NCI-H1048 (cell line): ENCODE measurements around the gene DHCR24.
"Not testable (repeated sequence)": the region's sequence is repeated elsewhere in the genome, so short reads cannot be mapped to it uniquely, and the experiment has no call there.

Experiments used
- DNase-seq: peaks from one replicate; lab custom pipeline; 2025; lab: John Stamatoyannopoulos, UW

Gene DHCR24

GRCh38 chr1:54888080-54888733 is 1.2 kb upstream of the DHCR24 start:
- DNase-seq: no peak

DNA sequence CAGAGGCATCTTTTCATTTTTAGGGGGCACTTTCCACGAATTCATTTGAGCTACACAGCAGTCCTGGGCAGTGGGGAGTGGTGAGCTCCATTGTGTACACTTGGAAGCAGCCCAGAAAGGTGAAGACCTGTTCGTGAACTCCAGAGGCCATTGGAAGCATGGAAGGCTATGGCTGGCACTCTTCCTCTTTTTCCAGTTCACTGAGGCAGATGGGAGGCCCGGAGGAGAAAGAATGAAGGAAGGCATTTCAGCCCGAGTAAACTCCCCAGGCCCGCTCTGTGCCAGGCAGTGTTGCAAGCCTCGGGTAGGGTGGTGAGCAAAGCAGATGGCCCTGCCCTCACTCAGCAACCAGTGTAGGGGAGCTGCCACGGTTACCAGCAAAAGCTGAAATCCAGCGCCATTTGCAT is 673 bp upstream of the DHCR24 start:
- no peak for DNase-seq

DNA sequence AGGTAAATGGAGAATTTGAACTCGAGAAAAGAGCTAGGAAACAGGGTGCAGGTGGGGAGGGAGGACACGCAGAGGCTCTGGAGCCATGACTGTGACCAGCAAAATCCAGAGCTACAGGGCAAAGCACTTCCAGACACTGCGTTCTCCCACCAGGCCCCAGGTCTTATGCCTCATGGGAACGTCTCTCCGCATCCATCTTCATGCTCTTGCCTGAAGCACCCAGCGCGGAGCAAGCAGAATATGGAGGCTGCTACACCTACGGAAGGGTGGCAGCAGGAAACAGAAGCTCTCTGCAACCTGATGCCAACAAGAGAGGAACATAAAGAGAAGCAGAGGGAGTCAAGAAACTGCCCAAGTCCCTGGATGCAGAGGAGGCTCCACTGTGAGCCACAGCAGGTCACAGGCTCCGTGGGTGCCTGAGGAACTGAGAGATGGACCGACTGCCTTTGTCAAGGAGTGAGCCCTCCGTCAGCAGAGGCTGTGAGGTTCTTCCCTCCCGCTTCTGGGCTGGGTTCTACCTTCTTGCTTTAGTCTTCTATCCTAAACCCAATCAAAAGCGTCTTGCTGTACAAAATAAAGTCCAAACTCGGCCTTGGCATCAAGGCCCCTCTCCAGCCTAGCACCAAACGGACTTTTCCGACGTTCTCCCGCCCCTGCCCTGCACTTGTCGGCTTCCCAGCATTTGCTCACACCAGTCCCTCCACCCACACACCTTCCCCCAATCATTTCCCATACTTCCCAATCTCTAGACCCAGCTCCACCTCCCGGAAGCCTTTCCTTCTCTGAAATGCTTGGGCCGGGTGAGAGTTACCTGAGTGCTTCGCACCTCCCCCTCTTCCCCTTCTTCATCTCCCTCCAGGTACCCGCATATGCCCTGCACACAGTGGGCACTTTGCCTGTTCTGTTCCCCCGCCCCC is 930 bp downstream of the DHCR24 start:
- DNase-seq: peak; percentile 30

GRCh38 chr1:54885237-54885679 is 1.7 kb downstream of the DHCR24 start:
- DNase-seq: no peak

DNA sequence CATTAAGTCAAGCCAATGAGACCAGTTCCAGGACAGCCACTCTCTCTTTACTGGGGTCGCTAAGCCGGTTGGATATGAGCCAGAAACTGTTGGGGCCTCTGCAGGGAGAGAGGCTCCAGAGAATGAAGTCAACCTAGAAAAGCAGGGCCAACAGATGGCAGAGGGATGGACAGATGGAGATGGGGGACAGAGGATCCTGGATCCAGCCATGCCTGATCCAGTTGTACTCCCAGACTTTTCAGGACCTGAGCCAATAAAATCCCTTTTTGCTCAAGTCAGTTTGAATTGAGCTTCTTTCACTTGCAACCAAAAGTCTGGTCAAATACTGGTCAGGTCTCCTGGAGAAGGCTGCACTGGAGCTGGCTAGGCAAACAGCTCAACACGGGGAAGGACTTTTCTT is 2.2 kb downstream of the DHCR24 start:
- no peak for DNase-seq

- DNase-seq: no peak
These were observed 2.8 kb downstream of the DHCR24 start for GRCh38 chr1:54884135-54884586.

DNA sequence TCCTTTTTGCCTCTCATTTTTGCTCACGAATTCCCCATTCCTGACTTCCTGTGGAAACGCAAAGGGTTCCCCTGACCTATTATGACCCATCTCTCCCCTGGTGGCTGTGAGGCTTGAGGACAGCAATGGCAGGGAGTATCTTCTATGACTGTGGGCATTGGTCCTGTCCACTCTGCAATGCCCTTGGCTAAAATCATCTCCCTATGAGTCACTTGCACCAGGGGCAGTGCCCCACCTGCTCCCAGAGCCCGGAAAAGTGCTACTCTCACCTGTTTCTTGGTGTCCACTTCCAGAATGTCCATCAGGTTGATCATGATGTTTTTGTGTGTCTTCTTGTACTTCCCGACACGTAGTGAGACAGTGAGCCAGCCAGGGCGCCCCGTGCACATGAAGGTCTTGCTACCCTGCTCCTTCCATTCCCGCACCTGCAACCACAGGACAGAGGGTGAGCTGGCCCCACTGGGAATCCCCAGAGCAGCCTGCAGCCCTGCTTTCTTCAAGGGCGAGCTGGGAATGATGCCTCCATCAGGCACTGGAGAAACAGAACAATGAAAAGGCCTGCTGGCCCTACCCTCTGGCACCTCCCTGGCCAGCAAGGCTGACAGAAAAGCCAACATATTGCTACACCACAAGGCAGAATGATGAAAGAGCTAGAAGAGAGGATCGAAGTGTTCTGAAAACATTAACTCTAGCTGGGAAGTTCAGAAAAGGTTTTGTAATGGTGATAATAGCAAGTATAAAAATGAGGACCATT is 3.5 kb downstream of the DHCR24 start:
- DNase-seq: no peak

- DNase-seq: no peak
These were observed 4.5 kb downstream of the DHCR24 start for GRCh38 chr1:54882519-54882918.

GRCh38 chr1:54881604-54882003 is 5.4 kb downstream of the DHCR24 start:
- DNase-seq: not testable (repeated sequence)

GRCh38 chr1:54879872-54880271 is 7.1 kb downstream of the DHCR24 start:
- no peak for DNase-seq

DNA sequence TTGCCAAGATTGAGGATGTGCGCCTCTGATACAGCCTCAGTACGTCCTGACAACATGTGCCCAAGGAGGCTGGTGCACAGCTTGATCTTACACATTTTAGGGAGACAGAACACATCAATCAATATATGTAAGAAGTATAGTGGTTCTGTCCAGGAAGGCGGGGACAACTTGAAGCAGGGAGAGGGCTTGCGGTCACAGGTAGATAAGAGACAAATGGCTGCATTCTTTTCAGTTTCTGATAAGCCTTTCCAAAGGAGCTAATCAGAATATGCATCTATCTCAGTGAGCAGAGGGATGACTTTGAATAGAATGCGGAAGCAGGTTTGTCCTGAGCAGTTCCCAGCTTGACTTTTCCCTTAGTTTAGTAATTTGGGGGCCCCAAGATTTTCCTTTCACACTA is 10.2 kb downstream of the DHCR24 start:
- no peak for DNase-seq

- DNase-seq: no peak
These were observed 12.0 kb downstream of the DHCR24 start for GRCh38 chr1:54875000-54875399.

DNA sequence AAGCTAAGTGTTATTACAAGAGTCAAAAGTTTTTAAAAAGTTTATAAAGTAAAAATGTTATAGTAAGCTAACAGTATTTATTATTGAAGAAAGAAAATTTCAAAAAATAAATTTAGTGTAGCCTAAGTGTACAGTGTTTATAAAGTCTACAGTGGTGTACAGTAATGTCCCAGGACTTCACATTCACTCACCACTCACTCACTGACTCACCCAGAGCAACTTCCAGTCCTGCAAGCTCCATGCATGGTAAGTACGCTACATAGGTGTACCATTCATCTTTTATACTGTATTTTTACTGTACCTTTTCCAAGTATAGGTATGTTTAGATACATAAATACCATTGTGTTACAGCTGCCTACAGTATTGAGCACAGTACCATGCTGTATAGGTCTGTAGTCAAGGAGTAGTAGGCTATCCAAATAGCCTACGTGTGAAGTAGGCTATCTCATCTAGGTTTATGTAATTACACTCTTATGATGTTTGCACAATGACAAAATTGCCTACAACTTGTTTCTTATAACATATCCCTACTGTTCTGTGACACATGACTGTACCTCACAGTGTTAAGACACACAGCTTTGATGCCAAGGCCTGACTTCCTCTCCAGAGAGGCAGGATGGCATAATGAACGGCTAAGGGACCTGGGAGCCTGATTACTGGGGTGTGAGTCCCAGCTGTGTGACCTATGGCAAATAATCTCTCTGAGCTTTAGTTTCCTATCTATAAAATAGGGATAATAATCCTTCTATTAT is 12.7 kb downstream of the DHCR24 start:
- no peak for DNase-seq

DNA sequence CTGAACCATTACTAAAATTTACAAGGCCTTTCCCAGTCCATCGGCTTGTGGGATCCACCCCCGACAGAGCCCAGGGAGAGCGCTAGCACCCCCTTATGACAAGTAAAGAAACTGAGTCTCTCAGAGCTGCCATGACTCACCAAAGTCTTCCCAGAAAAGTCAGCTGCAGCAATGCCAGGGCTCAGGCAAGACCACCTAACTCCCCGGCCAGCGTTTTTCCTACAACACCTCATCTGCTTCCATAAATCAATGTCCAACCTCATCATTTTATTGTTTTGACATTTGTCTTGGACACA is 15.0 kb downstream of the DHCR24 start:
- no peak for DNase-seq

GRCh38 chr1:54871275-54872035 is 15.5 kb downstream of the DHCR24 start:
- DNase-seq: no peak

DNA sequence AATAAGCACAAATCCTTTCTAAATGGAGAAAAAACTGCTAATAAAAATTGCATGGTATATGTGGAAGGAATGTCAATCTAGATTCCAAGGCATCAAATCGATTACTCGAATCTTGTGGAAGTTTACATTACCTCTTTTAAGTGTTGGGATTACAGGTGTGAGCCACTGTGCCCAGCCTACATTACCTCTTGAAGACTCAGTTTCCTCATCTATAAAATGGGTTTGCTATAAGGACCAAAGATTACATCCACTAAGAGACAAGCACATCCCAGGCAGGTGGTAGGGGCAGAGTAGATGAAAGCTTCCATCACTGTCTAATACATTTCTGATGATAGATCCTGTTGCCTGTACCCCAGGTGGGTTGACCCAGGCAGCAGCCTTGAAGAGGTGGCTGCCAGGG is 16.1 kb downstream of the DHCR24 start:
- DNase-seq: no peak

GRCh38 chr1:54869173-54869851 is 17.7 kb downstream of the DHCR24 start:
- DNase-seq: no peak

DNA sequence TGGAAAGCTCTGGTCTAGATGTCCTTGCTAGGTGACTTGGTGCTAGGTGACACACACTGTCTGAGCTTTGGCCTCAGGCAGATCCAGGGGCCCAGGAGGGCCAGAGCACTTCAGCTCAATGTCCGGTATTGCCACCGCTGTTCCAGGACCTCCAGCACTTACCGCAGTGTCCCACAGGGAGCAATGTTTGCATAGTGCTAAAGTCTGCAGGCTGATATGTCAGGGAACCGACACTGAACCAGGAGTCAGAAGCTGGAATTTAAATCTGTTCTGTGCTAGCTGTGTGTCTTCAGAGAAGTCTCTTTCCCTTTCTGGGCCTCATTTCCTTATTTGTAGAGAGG is 19.3 kb downstream of the DHCR24 start:
- no peak for DNase-seq

DNA sequence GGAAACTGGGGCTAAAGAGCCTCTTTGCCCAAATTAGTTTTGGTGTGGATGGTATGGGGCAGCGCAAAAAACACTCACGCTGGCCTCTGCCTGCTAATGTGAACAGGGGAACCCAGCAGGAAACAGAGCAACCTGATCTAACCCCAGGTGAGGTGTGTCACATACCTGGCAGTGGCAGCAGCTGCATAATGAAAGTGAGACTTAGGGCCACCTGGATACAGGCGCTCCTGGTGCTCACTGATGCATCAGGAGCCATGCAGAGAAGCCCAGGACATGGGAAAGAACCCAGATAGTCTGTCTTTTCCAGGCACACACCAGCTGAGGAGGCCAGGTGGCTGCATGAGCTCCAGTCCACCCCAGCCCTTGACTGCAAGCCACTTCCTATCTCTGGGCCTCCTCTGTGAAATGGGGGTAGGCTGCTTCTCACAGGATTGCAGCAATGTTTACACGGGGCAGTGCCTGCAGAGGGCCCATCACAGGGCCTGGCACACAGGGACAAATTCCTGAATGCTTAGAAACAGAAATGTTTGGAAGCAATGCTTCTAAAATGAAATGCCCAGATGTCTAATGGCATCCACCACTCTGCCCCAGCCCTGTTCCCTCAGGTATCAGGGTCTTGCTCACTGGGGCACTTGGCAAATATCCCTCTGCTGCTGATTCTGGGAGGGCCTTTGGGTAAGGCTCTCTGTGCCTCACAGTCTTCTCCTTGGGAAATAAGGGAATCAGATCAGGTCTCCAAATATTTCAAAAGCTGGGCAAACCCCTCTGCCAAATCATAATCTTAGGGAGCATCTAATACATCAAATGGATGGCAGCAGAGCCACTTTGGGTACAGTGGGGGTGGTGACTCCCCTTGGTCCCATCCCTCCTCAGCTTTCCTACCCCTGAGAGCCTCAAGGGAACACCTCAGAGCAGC is 19.9 kb downstream of the DHCR24 start:
- DNase-seq: no peak
